ENCODE results near the gene HOXA2.

DNA sequence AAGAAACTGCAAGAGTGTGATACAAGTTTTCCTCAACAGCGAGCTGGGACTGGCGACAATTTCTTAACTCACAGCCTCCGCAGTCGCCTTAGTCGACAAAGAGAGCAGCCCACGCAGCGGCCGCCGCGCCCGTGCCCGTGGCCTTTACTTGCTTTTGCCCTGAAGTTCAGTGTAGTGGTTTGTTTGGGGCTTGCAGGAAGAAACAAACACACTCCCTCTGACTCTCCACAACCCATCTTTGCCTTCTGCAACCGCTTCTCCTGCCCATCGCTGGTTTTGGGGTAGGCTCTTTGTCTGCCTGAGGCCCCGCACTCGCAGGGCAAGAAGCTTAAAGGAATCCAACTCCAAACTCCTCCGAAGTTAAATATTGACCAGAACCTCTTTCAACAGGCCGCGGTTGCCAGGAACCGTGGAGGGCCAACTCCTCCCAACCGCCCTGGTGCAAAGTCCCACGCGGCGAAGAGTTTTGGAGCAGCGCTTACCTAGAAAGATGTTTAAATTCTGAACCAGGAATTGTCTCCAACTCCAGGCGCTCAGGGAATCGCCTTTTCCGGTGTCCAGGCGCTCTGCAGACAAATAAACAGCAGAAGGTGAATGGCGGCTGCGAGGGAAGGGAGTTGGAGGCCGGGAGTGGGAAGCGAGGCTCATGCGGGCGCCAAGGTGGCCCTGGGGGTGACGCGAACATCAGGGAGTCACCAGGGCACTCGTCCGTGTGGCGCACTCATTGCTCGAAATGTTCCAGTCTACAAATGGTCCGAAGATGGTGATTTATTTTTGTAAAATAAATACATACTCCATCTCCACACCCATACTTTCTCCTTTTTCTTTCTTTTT is 19.8 kb upstream of the HOXA2 start:
- no peak for TF ChIP-seq GATA3 (IDR thresholded peaks at IDR 0.05; ENCODE audit: low read depth, low read length)
- TF ChIP-seq GATA2 (IDR thresholded peaks at IDR 0.05; ENCODE audit: low read depth, low read length) = no peak
